Mucosa of rectum (tissue), 2 donors: ENCODE data around the gene USP15.
"Not testable (repeated sequence)": the region's sequence is repeated elsewhere in the genome, so short reads cannot be mapped to it uniquely, and the experiment has no call there.

Experiments used
- H3K27ac ChIP-seq, 2 donors: one replicate each; pipeline ENCODE4 v1.7.0; 2013; ENCODE audit warnings: inconsistent platforms in 2 of 2, low read depth in 2 of 2, low read length in 2 of 2
- H3K27me3 ChIP-seq, 2 donors: one replicate each; pipeline ENCODE4 v1.7.0; 2013; ENCODE audit warnings: low read length in 2 of 2; ENCODE audit not compliant: control insufficient read depth in 2 of 2, insufficient read depth in 2 of 2
- H3K36me3 ChIP-seq, 2 donors: one replicate each; pipeline ENCODE4 v1.7.0; 2013; ENCODE audit warnings: low read length in 2 of 2; ENCODE audit not compliant: control insufficient read depth in 2 of 2, insufficient read depth in 2 of 2
- H3K4me1 ChIP-seq, 2 donors: one replicate each; pipeline ENCODE4 v1.7.0; 2013; ENCODE audit warnings: low read length in 2 of 2, mild to moderate bottlenecking in 1 of 2; ENCODE audit not compliant: control insufficient read depth in 2 of 2, insufficient read depth in 2 of 2
- H3K4me3 ChIP-seq, 2 donors: one replicate each; pipeline ENCODE4 v1.7.0; 2013; ENCODE audit warnings: low read length in 2 of 2
- H3K9ac ChIP-seq, 2 donors: one replicate each; pipeline ENCODE4 v1.7.0; 2013; ENCODE audit warnings: low read length in 2 of 2, low read depth in 1 of 2, mild to moderate bottlenecking in 1 of 2
- H3K9me3 ChIP-seq, 2 donors: one replicate each; pipeline ENCODE4 v1.7.0; 2013; ENCODE audit warnings: low read length in 2 of 2; ENCODE audit not compliant: control insufficient read depth in 2 of 2
- donor health status: healthy.
- donor health status: Normal muscosa, but diverticular disease.

USP15 gene

DNA sequence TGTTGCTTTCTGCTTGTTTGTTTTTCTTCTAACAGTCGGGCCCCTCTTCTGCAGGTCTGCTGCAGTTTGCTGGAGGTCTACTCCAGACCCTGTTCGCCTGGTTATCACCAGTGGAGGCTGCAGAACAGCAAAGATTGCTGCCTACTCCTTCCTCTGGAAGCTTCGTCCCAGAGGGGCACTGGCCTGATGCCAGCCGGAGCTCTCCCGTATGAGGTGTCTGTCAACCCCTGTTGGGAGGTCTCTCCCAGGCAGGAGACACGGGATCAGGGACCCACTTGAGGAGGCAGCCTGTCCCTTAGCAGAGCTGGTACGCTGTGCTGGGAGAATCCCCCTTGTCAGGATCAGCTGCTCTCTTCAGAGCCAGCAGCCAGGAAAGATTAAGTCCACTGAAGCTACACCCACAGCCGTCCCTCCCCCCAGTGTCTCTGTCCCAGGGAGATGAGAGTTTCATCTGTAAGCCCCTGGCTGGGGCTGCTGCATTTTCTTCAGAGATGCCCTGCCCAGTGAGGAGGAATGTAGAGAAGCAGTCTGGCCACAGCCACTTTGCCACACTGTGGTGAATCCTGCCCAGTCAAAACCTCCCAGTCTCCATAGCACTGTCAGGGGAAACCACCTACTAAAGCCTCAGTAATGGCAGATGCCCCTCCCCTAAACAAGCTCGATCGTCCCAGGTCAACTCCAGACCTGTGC is 82.6 kb downstream of the USP15 start:
- not testable (repeated sequence) for H3K4me1 ChIP-seq, H3K9me3 ChIP-seq, H3K4me3 ChIP-seq, H3K9ac ChIP-seq, H3K27ac ChIP-seq, H3K27me3 ChIP-seq, H3K36me3 ChIP-seq

DNA sequence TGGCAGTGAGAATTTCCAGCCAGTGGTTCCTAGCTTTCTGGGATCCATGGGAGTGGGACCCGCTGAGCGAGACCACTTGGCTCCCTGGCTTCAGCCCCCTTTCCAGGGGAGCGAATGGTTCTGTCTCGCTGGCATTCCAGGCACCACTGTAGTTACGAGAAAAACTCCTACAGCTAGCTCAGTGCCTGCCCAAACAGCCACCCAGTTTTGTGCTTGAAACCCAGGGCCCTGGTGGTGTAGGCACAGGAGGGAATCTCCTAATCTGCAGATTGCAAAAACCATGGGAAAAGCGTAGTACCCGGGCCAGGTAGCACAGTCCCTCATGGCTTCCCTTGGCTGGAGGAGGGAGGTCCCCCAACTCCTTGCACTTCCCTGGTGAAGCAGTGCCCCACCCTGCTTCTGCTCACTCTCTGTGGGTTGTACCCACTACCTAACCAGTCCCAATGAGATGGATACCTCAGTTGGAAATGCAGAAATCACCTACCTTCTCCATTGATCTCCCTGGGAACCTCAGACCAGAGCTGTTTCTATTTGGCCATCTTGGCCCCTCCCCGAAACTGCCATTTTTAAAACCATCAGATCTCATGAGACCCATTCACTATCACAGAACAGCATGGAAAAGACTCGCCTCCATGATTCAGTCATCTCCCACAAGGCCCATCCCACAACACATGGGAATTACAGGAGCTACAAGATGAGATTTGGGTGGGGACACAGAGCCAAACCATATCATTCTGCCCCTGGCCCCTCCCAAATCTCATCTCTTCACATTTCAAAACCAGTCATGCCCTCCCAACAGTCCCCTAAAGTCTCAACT is 83.3 kb downstream of the USP15 start:
- not testable (repeated sequence) for H3K9ac ChIP-seq, H3K36me3 ChIP-seq, H3K27me3 ChIP-seq, H3K9me3 ChIP-seq, H3K4me3 ChIP-seq, H3K27ac ChIP-seq, H3K4me1 ChIP-seq

GRCh38 chr12:62344731-62345556 is 84.7 kb downstream of the USP15 start:
- not testable (repeated sequence) for H3K4me3 ChIP-seq, H3K36me3 ChIP-seq, H3K9ac ChIP-seq, H3K27ac ChIP-seq, H3K27me3 ChIP-seq, H3K4me1 ChIP-seq, H3K9me3 ChIP-seq

GRCh38 chr12:62345667-62346066 is 85.5 kb downstream of the USP15 start:
- H3K9ac ChIP-seq: no peak overlapping the region
- no peaks in the 10 kb centered on the region for H3K27me3 ChIP-seq
- no peaks in the 10 kb centered on the region for H3K4me1 ChIP-seq
- no peak overlapping the region for H3K4me3 ChIP-seq
- peaks cover 4 to 12% of the 10 kb centered on the region in 2 donors for H3K36me3 ChIP-seq
- no peak overlapping the region for H3K27ac ChIP-seq
- no peaks in the 10 kb centered on the region for H3K9me3 ChIP-seq

DNA sequence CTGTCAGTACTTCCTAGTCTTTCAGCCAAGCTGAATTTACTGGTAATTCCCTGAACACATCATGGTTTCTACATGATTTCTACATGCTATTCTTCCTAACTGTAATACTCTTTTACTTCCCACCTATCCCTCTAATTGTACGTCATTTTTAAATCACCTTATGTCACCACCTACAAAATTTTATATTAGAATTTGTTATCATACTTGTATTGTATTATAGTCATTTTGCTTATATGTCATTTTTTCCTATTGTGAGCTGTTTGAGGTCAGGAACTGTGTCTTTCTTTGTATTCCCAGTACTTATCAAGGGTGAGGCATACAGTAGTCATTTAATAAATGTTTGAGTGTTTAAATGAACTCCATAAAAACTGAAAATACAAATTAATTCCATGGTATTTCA is 86.6 kb downstream of the USP15 start:
- no peaks in the 10 kb centered on the region for H3K4me1 ChIP-seq
- H3K4me3 ChIP-seq: no peak overlapping the region
- no peak overlapping the region for H3K27ac ChIP-seq
- H3K27me3 ChIP-seq: no peaks in the 10 kb centered on the region
- H3K36me3 ChIP-seq: peaks cover 4 to 13% of the 10 kb centered on the region in 2 donors
- H3K9ac ChIP-seq: no peak overlapping the region
- no peaks in the 10 kb centered on the region for H3K9me3 ChIP-seq

GRCh38 chr12:62347922-62348650 is 87.9 kb downstream of the USP15 start:
- Histone ChIP-seq H3K36me3 (peaks cover under 1 to 12% of the 10 kb centered on the region in 2 donors), H3K9ac (no peak overlapping the region), H3K9me3 (no peaks in the 10 kb centered on the region), H3K4me1 (no peaks in the 10 kb centered on the region), H3K4me3 (no peak overlapping the region), H3K27me3 (no peaks in the 10 kb centered on the region), H3K27ac (no peak overlapping the region)

GRCh38 chr12:62350554-62350953 is 90.3 kb downstream of the USP15 start:
- Histone ChIP-seq H3K27me3 (no peaks in the 10 kb centered on the region), H3K9ac (no peak overlapping the region), H3K4me3 (no peak overlapping the region), H3K27ac (no peak overlapping the region), H3K4me1 (no peaks in the 10 kb centered on the region), H3K36me3 (peaks cover 3 to 11% of the 10 kb centered on the region in 2 donors), H3K9me3 (no peaks in the 10 kb centered on the region)

DNA sequence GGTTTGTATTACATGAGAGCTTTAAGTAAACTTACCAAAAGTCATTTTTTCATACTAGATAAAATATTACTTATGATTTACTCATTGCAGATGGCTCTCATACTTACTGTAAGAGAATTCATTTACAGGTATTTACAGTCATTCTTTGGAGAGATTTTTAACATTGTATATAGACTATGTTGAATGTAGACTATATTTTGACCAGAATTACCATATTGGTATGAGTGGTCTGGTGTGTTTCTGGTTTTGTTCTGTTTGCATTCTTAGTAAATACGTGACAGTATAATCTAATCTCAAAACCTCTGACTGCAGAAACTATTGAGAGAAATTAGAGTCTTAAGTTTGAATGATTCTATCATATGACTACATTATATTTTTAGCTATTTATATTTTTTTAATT is 91.1 kb downstream of the USP15 start:
- peaks cover 3 to 11% of the 10 kb centered on the region in 2 donors for H3K36me3 ChIP-seq
- no peak overlapping the region for H3K9ac ChIP-seq
- H3K4me1 ChIP-seq: no peaks in the 10 kb centered on the region
- H3K4me3 ChIP-seq: no peak overlapping the region
- no peaks in the 10 kb centered on the region for H3K27me3 ChIP-seq
- H3K27ac ChIP-seq: no peak overlapping the region
- H3K9me3 ChIP-seq: no peaks in the 10 kb centered on the region

DNA sequence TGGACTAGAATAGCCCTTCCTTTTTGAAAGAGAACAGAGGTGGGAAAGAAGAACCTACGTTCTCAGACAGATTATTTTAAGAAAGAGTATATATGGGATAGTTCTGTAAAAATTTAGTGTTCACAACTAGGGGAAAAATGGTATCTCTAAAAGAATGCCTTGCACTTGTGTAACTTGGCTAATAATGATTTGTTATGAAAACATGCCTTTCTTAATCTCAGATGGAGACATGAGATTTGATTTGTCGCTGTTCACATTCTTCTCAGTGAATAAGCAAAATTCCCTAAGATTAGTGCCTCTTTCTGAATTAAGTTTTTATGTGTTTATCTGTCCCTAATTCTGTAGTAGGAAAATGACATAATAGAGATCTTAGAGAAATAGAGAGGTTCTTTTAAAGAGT is 100.8 kb downstream of the USP15 start:
- Histone ChIP-seq H3K4me3 (no peak overlapping the region), H3K9me3 (no peaks in the 10 kb centered on the region), H3K27ac (no peak overlapping the region)

More for the DNA sequence above, 100.8 kb downstream of the USP15 start:
- peaks cover 2 to 6% of the 10 kb centered on the region in 2 donors for H3K36me3 ChIP-seq
- H3K9ac ChIP-seq: no peak overlapping the region
- H3K27me3 ChIP-seq: no peaks in the 10 kb centered on the region
- no peaks in the 10 kb centered on the region for H3K4me1 ChIP-seq
